HG03558 (cell line): ENCODE measurements around the gene PTGR3.

Source experiments
- ATAC-seq: cut with Tn5 transposase; IDR thresholded peaks from one replicate; pipeline ENCODE4 v1.9.1; 2021; ENCODE audit warnings: moderate number of reproducible peaks; ENCODE audit not compliant: unreplicated experiment; ENCODE audit errors: extremely low read depth

Gene PTGR3

DNA sequence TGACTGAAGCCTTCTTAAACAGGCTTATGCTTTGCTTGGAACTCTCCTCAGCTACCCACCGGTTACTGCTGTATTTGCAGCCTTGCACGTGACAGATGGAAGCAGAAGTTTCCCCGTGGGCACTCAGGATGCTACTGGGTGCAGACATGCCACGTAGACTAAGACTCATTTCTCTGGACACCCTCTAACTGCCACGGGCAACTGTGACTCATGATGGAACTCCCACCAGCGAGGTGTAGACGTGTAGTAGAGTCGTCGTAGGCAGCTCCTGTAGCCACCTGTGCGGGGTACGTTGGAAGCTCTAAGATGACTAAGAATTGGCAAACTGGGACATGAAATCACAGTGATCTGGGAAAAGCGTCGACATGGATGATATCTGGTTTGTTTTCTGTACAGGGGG is 29.2 kb upstream of the PTGR3 start:
- ATAC-seq = no peak

DNA sequence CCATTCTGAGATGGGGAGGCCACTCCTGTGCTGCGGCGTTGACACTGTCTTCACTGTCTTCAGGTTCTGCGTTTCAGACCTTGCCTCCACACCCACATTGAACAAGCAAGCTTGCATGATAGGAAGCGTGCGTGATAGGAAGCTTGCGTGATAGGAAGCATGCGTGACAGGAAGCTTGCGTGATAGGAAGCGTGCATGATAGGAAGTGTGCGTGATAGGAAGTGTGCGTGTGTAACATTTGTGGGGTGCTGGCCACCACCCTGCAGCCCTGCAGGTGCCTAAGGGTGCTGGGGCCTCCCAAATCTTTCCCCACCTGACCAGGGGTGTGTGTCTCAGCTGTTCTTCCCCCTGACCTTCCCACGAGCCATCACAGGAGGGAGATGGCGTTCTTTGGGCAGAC is 27.0 kb upstream of the PTGR3 start:
- ATAC-seq = no peak

GRCh38 chr18:75234901-75235300 is 26.0 kb upstream of the PTGR3 start:
- ATAC-seq = no peak

DNA sequence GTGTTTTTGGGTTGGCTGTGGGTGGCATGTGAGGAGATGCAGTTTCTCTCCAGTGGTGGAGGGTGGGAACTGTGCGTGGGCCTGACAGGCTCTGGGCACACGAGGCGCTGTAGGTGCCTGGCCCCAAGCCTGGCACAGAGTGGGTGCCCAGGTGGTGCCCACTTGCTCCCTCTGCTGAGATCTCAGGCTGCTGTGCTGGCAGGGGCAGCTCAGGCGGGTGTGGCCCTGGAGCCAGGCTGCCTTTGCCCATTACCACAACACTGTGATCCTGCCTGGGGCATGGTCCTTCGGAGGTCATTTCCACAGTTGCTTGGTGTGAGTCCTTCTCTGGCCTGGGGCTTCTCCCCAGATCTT is 22.1 kb upstream of the PTGR3 start:
- ATAC-seq = no peak

DNA sequence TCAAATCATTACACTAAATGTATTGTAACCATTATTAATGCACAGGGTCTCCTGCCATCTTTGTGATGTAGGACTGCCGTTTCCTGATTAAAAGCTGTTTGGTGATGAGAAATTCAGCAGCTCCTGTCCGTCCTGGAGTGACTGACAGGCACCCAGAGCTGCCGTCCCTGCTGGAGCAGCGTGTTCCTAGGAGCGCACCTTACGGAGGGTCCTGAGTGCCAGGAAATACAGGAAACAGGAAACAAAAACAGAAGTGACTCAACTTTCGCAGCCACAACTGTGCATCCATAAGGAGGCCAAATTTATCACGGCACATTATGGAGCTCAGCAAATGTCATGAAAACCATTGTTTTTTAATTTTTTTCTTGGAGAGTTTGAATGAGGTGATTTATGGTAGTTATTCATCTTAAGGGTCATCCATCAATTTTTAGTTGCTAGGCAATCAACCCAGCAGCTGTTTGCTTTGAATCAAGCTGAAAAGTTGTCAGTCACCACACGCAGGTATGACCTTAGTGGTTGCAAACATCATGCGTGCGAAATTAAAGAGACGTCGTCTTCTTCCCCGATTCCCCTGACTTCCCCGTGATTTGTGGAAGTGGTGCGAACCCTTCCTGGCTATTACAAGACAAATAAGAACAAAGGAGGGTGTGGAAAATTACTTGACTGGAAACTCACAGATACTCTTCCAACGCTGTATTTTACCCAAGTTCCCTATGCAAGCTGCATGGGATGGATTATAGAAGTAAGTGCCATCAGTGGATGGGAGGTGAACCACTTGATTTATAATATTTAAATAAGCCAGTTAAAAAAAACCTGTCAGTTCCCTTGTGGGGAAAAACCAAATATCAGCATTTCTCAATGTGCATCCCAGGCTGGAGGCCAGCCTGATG is 21.5 kb upstream of the PTGR3 start:
- ATAC-seq = no peak

DNA sequence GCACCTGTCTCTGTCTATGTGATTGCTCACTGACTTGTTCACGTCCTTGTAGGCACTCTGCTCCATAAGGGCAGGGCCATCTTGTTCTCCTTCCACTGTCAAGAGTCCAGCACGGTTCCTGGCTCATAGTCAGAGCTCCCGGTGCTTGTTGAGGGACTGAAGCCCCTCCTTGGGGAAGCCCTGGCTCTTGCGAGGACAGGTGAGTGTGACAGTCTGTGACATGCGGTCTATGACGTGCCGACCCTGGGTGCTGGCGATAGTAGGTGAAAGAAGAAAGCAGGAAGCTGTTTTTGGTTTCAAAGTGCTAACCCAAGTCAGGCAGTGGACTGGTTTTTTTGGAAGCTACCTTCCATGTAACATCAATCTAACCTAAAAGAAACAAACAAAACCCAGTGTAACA is 20.5 kb upstream of the PTGR3 start:
- ATAC-seq = no peak

DNA sequence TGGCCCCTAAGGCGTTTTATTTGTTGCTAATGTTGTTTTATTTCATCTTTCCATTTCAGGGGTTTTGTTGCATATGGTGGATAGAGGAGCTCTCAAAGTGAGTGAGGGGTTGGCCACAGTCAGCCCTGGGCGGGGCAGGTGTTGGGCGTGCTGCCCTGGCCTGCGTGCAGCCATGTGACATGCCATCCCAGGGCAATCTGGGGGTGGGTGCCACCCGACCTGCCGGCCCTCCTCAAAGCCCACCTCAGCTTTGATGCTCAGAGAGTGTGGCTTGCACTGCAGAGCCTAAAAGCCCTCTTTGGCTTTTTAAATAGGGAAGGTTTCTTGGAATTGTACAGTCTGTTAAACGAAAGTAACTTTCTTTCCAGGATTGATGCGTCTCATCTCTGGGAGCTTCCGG is 20.0 kb upstream of the PTGR3 start:
- ATAC-seq = no peak

- ATAC-seq = no peak
These were observed 18.8 kb upstream of the PTGR3 start for GRCh38 chr18:75227535-75228296.

DNA sequence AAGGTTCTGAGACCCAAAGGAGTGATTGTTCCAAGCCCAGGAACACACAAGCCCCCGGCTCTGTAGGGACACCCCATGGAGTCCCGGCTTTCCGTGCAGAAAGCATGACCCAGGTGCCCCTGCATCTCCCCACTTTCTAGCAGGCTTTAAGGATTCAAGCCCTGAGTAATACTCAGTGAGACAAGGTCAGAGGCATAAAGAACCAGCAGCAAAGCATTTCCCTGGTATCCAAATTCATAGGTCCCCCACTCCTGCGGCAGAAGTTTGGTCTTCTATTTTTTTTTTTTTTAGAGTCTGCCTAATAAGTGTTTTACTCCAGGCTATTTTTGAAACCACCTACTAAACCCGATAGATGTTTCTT is 18.0 kb upstream of the PTGR3 start:
- ATAC-seq = no peak

GRCh38 chr18:75226286-75226955 is 17.5 kb upstream of the PTGR3 start:
- no peak for ATAC-seq

GRCh38 chr18:75223687-75224347 is 14.9 kb upstream of the PTGR3 start:
- ATAC-seq = no peak

- no peak for ATAC-seq
These were observed 13.5 kb upstream of the PTGR3 start for GRCh38 chr18:75222407-75222806.

- no peak for ATAC-seq
These were observed 13.0 kb upstream of the PTGR3 start for GRCh38 chr18:75221897-75222296.

DNA sequence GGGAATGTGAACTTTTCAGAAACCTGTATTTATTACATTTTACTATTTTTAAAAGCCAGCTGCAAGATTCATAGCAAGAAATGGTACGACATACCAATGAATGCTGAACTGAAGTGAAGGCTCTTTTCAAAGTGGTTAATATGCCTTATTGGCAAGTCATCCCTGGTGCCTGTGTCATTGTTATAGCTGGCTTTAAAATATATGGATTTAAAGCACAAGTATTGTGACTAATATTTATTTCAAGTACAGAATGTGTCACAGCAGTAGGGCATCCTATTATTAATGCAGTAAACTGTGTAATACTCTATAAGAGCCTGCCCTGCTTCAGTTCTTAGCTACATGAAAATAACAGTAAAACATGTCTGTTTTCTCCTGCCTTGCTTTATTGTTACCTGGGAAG is 12.5 kb upstream of the PTGR3 start:
- ATAC-seq = no peak

DNA sequence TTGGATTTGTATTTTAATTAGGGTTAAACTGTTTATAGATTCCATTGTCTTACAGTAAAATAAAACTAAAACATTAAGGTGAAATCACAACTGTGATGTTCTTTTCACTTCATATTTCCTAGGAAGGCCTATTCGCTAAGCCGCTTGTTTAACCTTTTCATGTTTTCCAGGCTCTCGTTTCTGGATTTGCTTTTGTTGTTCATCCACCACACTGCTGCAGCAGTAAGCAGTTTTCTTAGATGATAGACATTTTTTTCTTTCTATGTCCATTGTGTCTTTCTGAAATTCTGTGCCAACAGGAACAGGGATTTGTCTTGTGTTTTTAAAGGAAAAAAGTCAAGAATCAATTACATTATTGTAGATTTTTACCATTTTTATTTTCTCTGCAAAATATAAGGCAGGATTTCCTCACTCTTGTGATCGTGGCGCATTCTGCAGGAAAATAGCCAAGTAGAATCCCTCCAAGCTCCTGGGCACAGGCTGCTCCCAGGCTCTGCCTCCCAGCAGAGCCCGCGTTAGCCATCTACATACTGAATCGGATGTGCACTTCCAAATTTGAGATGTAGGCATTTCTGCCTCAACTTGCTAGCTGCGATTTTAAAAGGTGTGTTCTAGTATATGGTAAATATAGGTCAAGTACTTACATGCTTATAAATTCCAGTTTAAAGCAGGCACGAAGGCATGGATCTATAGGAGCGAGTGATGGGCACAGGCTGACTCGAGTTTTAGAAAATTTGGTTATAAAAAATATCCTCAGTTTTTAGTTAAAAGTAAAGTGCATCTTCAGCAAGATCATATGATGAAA is 11.8 kb upstream of the PTGR3 start:
- ATAC-seq = no peak

- ATAC-seq = no peak
These were observed 10.9 kb upstream of the PTGR3 start for GRCh38 chr18:75219745-75220375.

- no peak for ATAC-seq
These were observed 9.4 kb upstream of the PTGR3 start for GRCh38 chr18:75218065-75218923.

GRCh38 chr18:75216911-75217689 is 8.2 kb upstream of the PTGR3 start:
- no peak for ATAC-seq
